HG03108 (cell line): ENCODE data around the gene B4GALT2.

ENCODE experiments used
- ATAC-seq: cut with Tn5 transposase; IDR thresholded peaks from one replicate; pipeline ENCODE4 v1.9.1; 2021; ENCODE audit warnings: moderate library complexity; ENCODE audit not compliant: unreplicated experiment

The B4GALT2 gene

GRCh38 chr1:44027320-44027719, 48.3 kb downstream of the B4GALT2 start:
- ATAC-seq: no peak

- ATAC-seq: peak; percentile 8
Observed at GRCh38 chr1:44029260-44029910, 50.4 kb downstream of the B4GALT2 start.

GRCh38 chr1:44029911-44030604, 51.0 kb downstream of the B4GALT2 start:
- peak; percentile 84 for ATAC-seq

- ATAC-seq: peak; percentile 12
Observed at GRCh38 chr1:44030605-44031251, 51.7 kb downstream of the B4GALT2 start.

GRCh38 chr1:44031252-44032169, 52.5 kb downstream of the B4GALT2 start, which contains the start of gene SLC6A9:
TSS of gene SLC6A9 (minus strand) at chr1:44031462. CDS start at chr1:44024277, 7,185 bp downstream.
- no peak for ATAC-seq

- no peak for ATAC-seq
Observed at GRCh38 chr1:44032170-44032790, 53.3 kb downstream of the B4GALT2 start.

- ATAC-seq: no peak
Observed at GRCh38 chr1:44033041-44033575, 54.1 kb downstream of the B4GALT2 start.

GRCh38 chr1:44033756-44034155, 54.7 kb downstream of the B4GALT2 start:
- ATAC-seq: no peak

- no peak for ATAC-seq
Observed at GRCh38 chr1:44034423-44034822, 55.4 kb downstream of the B4GALT2 start.

GRCh38 chr1:44034976-44035716, 56.1 kb downstream of the B4GALT2 start:
- no peak for ATAC-seq

GRCh38 chr1:44035726-44036408, 56.9 kb downstream of the B4GALT2 start:
- ATAC-seq: no peak

GRCh38 chr1:44036409-44037139, 57.6 kb downstream of the B4GALT2 start:
- ATAC-seq: no peak

GRCh38 chr1:44037154-44037553, 58.1 kb downstream of the B4GALT2 start:
- no peak for ATAC-seq

GRCh38 chr1:44038876-44039657, 60.1 kb downstream of the B4GALT2 start:
- no peak for ATAC-seq

- ATAC-seq: no peak
Observed at GRCh38 chr1:44040418-44040817, 61.4 kb downstream of the B4GALT2 start.
